CD14-positive monocyte (primary cell): ENCODE measurements around the gene KLK3. TPM values are rescaled to one million over a fixed set of nuclear protein-coding genes. Genes with fewer than 3 reads are reported as not detected.
A peak's percentile ranks its signal among the peaks of the same experiment; 100 is the strongest.

Experiments used
- DNase-seq, 3 donors: peaks; one replicate each; pipeline ENCODE4 v3.0.0-alpha.2; 2011 to 2022
- H2AFZ ChIP-seq: 2 replicates; pipeline ENCODE4 v1.6.0; 2012; ENCODE audit warnings: mild to moderate bottlenecking, low read depth, low read length, inconsistent platforms; ENCODE audit not compliant: insufficient read depth, poor library complexity, severe bottlenecking
- H3K27ac ChIP-seq, 2 donors: 1 replicate in 1 of 2; 2 replicates in 1 of 2; pipeline ENCODE4 v1.5.1; 2012 to 2013; ENCODE audit warnings: low read length in 2 of 2, control low read depth in 1 of 2, inconsistent platforms in 1 of 2, low read depth in 1 of 2, mild to moderate bottlenecking in 1 of 2
- H3K27me3 ChIP-seq, 2 donors: one replicate each; pipeline versions ENCODE4 v1.6.0 to v1.6.1; 2011 to 2013; ENCODE audit warnings: low read length in 2 of 2; ENCODE audit not compliant: control insufficient read depth in 2 of 2, insufficient read depth in 2 of 2
- H3K36me3 ChIP-seq, 2 donors: replicated peaks in 1 of 2; 1 replicate in 1 of 2; 2 replicates in 1 of 2; pipeline versions ENCODE4 v1.5.1 to v1.6.1; 2012 to 2013; ENCODE audit warnings: low read length in 2 of 2, control low read depth in 1 of 2, inconsistent platforms in 1 of 2, mild to moderate bottlenecking in 1 of 2; ENCODE audit not compliant: insufficient read depth in 2 of 2, control insufficient read depth in 1 of 2
- H3K4me1 ChIP-seq, 2 donors: 1 replicate in 1 of 2; 2 replicates in 1 of 2; pipeline versions ENCODE4 v1.5.1 to v1.6.1; 2012 to 2013; ENCODE audit warnings: low read length in 2 of 2, control low read depth in 1 of 2, inconsistent platforms in 1 of 2, mild to moderate bottlenecking in 1 of 2, moderate library complexity in 1 of 2; ENCODE audit not compliant: insufficient read depth in 2 of 2, control insufficient read depth in 1 of 2
- H3K4me2 ChIP-seq: replicated peaks from 2 replicates; pipeline ENCODE3; 2012; ENCODE audit warnings: low read length, moderate library complexity, mild to moderate bottlenecking; ENCODE audit not compliant: poor library complexity, severe bottlenecking; ENCODE audit errors: extremely low read depth
- H3K4me3 ChIP-seq, 3 experiments: fragments of 200-600 bp in 1 of 3; sonication (generic) in 1 of 3; replicated peaks in 1 of 3; 1 replicate in 2 of 3; 2 replicates in 1 of 3; pipeline ENCODE4 v1.5.1; 2011 to 2013; ENCODE audit warnings: low read length in 3 of 3, mild to moderate bottlenecking in 3 of 3, control low read depth in 2 of 3, low read depth in 2 of 3, inconsistent platforms in 1 of 3, moderate library complexity in 1 of 3
- H3K79me2 ChIP-seq: 2 replicates; pipeline ENCODE4 v1.6.0; 2012; ENCODE audit warnings: mild to moderate bottlenecking, control low read depth, inconsistent platforms, low read length, moderate library complexity; ENCODE audit not compliant: insufficient read depth
- H3K9ac ChIP-seq: 2 replicates; pipeline ENCODE4 v1.6.0; 2017; ENCODE audit warnings: low read length, mild to moderate bottlenecking; ENCODE audit not compliant: insufficient read depth, poor library complexity, severe bottlenecking
- H3K9me3 ChIP-seq, 2 donors: replicated peaks in 1 of 2; 1 replicate in 1 of 2; 2 replicates in 1 of 2; pipeline versions ENCODE4 v1.5.1 to v1.6.1; 2012 to 2013; ENCODE audit warnings: low read length in 2 of 2, control low read depth in 1 of 2; ENCODE audit not compliant: control insufficient read depth in 1 of 2, insufficient read depth in 1 of 2
- H4K20me1 ChIP-seq: 2 replicates; pipeline ENCODE4 v1.6.0; 2012; ENCODE audit warnings: mild to moderate bottlenecking, low read length, control low read depth, moderate library complexity; ENCODE audit not compliant: insufficient read depth
- H3K27ac Mint-ChIP-seq, 7 donors: one replicate each; pipeline ENCODE4 v1.8.0; 2020; ENCODE audit warnings: mild to moderate bottlenecking in 7 of 7, mixed read lengths in 7 of 7, moderate library complexity in 6 of 7, inconsistent platforms in 2 of 7
- H3K27me3 Mint-ChIP-seq, 3 donors: one replicate each; pipeline ENCODE4 v1.8.0; 2021 to 2022; ENCODE audit warnings: low read depth in 3 of 3, mild to moderate bottlenecking in 3 of 3, mixed read lengths in 3 of 3, moderate library complexity in 3 of 3, inconsistent platforms in 1 of 3
- H3K36me3 Mint-ChIP-seq, 2 donors: one replicate each; pipeline ENCODE4 v1.8.0; 2020; ENCODE audit warnings: mixed read lengths in 2 of 2, inconsistent platforms in 1 of 2, mild to moderate bottlenecking in 1 of 2
- H3K4me1 Mint-ChIP-seq: one replicate; pipeline ENCODE4 v1.8.0; 2020; ENCODE audit warnings: mild to moderate bottlenecking, mixed read lengths
- H3K4me3 Mint-ChIP-seq, 2 donors: one replicate each; pipeline ENCODE4 v1.8.0; 2020; ENCODE audit warnings: mild to moderate bottlenecking in 2 of 2, mixed read lengths in 2 of 2, moderate library complexity in 1 of 2
- H3K9me3 Mint-ChIP-seq, 7 donors: one replicate each; pipeline ENCODE4 v1.8.0; 2020 to 2022; ENCODE audit warnings: mixed read lengths in 7 of 7, mild to moderate bottlenecking in 6 of 7, moderate library complexity in 6 of 7, inconsistent platforms in 2 of 7
- CTCF ChIP-seq: fragments of 200-600 bp; IDR thresholded peaks from one replicate; pipeline ENCODE4 v1.8.0; 2022; ENCODE audit warnings: antibody characterized with exemption, mild to moderate bottlenecking
- WGBS: methylation state at CpG from one replicate; pipeline ENCODE4 v1.1.5; 2013; ENCODE audit warnings: missing lambda C conversion rate; ENCODE audit not compliant: insufficient coverage; 5-methylcytosine and 5-hydroxymethylcytosine counted together
- intact Hi-C, 2 donors: fragments of 100-400 bp; cut with micrococcal nuclease; formaldehyde crosslinking; loops; one replicate each; pipeline versions ENCODE4 v1.15.0 to v1.15.1; 2023
- polyA plus RNA-seq, 3 donors: library from polyadenylated mRNA; depleted of rRNA in 1 of 3; unstranded in 2 of 3; stranded (reverse) in 1 of 3; fragments of 300-500 nt in 2 of 3; fragments of >200 nt in 1 of 3; fragmentation: Illumina TruSeq in 2 of 3; gene quantifications; 1 replicate in 2 of 3; 2 replicates in 1 of 3; pipeline ENCODE4 v1.2.3, GENCODE V29; 2012 to 2021

Gene KLK3
- polyA plus RNA-seq, 3 donors = not detected

- H3K36me3 Mint-ChIP-seq = peaks cover 0 to 3% of the 10 kb centered on the region in 2 donors
- WGBS = 69% methylated on average over 8 of the region's 8 CpGs
- H3K27me3 Mint-ChIP-seq = peaks cover 64 to 70% (median 67%) of the 10 kb centered on the region in 3 donors
- no peak overlapping the region for H3K4me2 ChIP-seq
- H3K79me2 ChIP-seq = no peaks in the 10 kb centered on the region
- H3K4me3 ChIP-seq = no peak overlapping the region
- intact Hi-C loops = no loop called here
- peaks cover 21 to 27% of the 10 kb centered on the region in 2 donors for H3K4me1 ChIP-seq
- H3K9ac ChIP-seq = no peak overlapping the region
- H3K27ac Mint-ChIP-seq = no peak overlapping the region
- no peak overlapping the region for H2AFZ ChIP-seq
- H3K27ac ChIP-seq = no peak overlapping the region
- H3K9me3 Mint-ChIP-seq = peaks cover 0 to 13% (median 5%) of the 10 kb centered on the region in 7 donors
- DNase-seq = no peak
- peaks cover 29% of the 10 kb centered on the region for H3K4me1 Mint-ChIP-seq
- TF ChIP-seq CTCF = no peak
- H3K36me3 ChIP-seq = no peaks in the 10 kb centered on the region
- no peak overlapping the region for H3K4me3 Mint-ChIP-seq
- peaks cover 0 to 45% of the 10 kb centered on the region in 2 donors for H3K27me3 ChIP-seq
- H4K20me1 ChIP-seq = no peaks in the 10 kb centered on the region
- H3K9me3 ChIP-seq = no peaks in the 10 kb centered on the region
These were observed 33.1 kb upstream of the KLK3 start for GRCh38 chr19:50821622-50822021.

GRCh38 chr19:50822661-50823208 lies 32.0 kb upstream of the KLK3 start:
- Histone ChIP-seq H3K27ac (no peak overlapping the region), H3K9me3 (no peaks in the 10 kb centered on the region), H3K4me2 (no peak overlapping the region), H3K9ac (no peak overlapping the region), H3K27me3 (peaks cover 0 to 36% of the 10 kb centered on the region in 2 donors), H3K36me3 (no peaks in the 10 kb centered on the region), H3K4me3 (no peak overlapping the region), H2AFZ (no peak overlapping the region), H3K79me2 (no peaks in the 10 kb centered on the region), H3K4me1 (peaks cover 21 to 26% of the 10 kb centered on the region in 2 donors), H4K20me1 (no peaks in the 10 kb centered on the region)
- DNase-seq = no peak
- intact Hi-C loops = no loop called here
- H3K27ac Mint-ChIP-seq = peak overlapping the region in 1 of 7 donors; percentile 10
- WGBS = 78% methylated on average over 6 of the region's 7 CpGs
- H3K36me3 Mint-ChIP-seq = peaks cover 0 to 3% of the 10 kb centered on the region in 2 donors
- peaks cover 29% of the 10 kb centered on the region for H3K4me1 Mint-ChIP-seq
- peaks cover 57 to 63% (median 62%) of the 10 kb centered on the region in 3 donors for H3K27me3 Mint-ChIP-seq
- no peak for TF ChIP-seq CTCF
- peak overlapping the region in 1 of 2 donors; percentile 19 for H3K4me3 Mint-ChIP-seq
- peaks cover 0 to 9% (median 5%) of the 10 kb centered on the region in 7 donors for H3K9me3 Mint-ChIP-seq
